Activated naive CD8-positive, alpha-beta T cell treated with anti-CD3 and anti-CD28 coated beads, Interleukin-2, amount 10 ng/mL, durations not matched to agents 7 days and 5 days (primary cell): ENCODE measurements around the gene TP53TG5. TPM values are rescaled to one million over a fixed set of nuclear protein-coding genes. Genes with fewer than 3 reads are reported as not detected.

ENCODE experiments used
- ATAC-seq: fragments of 150-1000 bp; cut with Tn5 transposase; one replicate; pipeline ENCODE4 v1.10.0; 2021; ENCODE audit warnings: low read depth, moderate library complexity
- POLR2A ChIA-PET: fragments of 350-600 bp; sonication (Branson Sonifier 250); formaldehyde crosslinking; loops from one replicate; lab custom pipeline; 2021; ENCODE audit warnings: antibody characterized with exemption; lab: Charles Lee
- DNase-seq: peaks from one replicate; pipeline ENCODE4 v3.0.0; 2021
- H3K27ac Mint-ChIP-seq: one replicate; pipeline ENCODE4 v1.8.0; 2022; ENCODE audit warnings: mild to moderate bottlenecking, mixed read lengths
- H3K27me3 Mint-ChIP-seq: one replicate; pipeline ENCODE4 v1.8.0; 2022; ENCODE audit warnings: mild to moderate bottlenecking, moderate library complexity, mixed read lengths
- H3K36me3 Mint-ChIP-seq: one replicate; pipeline ENCODE4 v1.8.0; 2021; ENCODE audit warnings: mild to moderate bottlenecking, mixed read lengths
- H3K4me1 Mint-ChIP-seq: one replicate; pipeline ENCODE4 v1.8.0; 2021; ENCODE audit warnings: mixed read lengths
- H3K4me3 Mint-ChIP-seq: one replicate; pipeline ENCODE4 v1.8.0; 2022; ENCODE audit warnings: mild to moderate bottlenecking, moderate library complexity, mixed read lengths
- H3K9me3 Mint-ChIP-seq: one replicate; pipeline ENCODE4 v1.8.0; 2021; ENCODE audit warnings: mixed read lengths
- total RNA-seq, 2 experiments: library from RNA; stranded (reverse); gene quantifications; one replicate each; pipeline ENCODE4 v1.2.3, GENCODE V29; 2021

TP53TG5 gene
- total RNA-seq, 2 experiments from 2014 or later = not detected

DNA sequence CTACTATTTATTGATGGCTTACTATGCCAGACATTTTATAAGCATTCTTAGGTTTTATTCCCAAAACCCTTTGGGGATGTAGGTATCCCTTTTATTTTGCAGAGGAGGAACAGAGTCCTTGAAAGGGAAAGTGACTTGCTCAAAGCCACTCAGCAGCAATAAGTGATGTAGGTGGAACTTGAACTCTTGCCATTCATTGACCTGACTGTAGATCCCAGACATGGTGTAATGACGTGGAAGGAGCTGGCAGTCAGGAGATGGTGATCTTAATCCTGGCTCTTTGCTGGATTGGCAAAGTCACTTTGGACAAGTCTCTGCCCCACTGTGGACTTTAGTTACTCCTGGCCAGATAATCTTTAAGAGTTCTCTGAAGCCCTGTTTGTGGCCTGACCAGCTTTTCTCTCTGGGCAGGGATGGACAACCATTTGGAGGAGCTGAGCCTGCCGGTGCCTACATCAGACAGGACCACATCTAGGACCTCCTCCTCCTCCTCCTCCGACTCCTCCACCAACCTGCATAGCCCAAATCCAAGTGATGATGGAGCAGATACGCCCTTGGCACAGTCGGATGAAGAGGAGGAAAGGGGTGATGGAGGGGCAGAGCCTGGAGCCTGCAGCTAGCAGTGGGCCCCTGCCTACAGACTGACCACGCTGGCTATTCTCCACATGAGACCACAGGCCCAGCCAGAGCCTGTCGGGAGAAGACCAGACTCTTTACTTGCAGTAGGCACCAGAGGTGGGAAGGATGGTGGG is 31.6 kb upstream of the TP53TG5 start:
- no peak overlapping the region for H3K4me3 Mint-ChIP-seq
- POLR2A ChIA-PET = interaction anchor here (1.3 kb wide), 1 partner anchor 35 kb away, joined by 3 read pairs; no protein-coding TSS in a partner anchor
- peaks cover 9% of the 10 kb centered on the region for H3K27me3 Mint-ChIP-seq
- DNase-seq = no peak
- peaks cover 2% of the 10 kb centered on the region for H3K36me3 Mint-ChIP-seq
- H3K4me1 Mint-ChIP-seq = peaks cover 9% of the 10 kb centered on the region
- H3K9me3 Mint-ChIP-seq = no peaks in the 10 kb centered on the region
- no peak for ATAC-seq
- no peak overlapping the region for H3K27ac Mint-ChIP-seq

- Mint-ChIP-seq H3K9me3 (no peaks in the 10 kb centered on the region), H3K4me3 (no peak overlapping the region), H3K27ac (no peak overlapping the region), H3K27me3 (peaks cover 15% of the 10 kb centered on the region), H3K4me1 (peaks cover 10% of the 10 kb centered on the region), H3K36me3 (peaks cover 2% of the 10 kb centered on the region)
- POLR2A ChIA-PET = no interaction called here
- DNase-seq = no peak
- no peak for ATAC-seq
Observed at GRCh38 chr20:45408646-45409213, 30.6 kb upstream of the TP53TG5 start.

- POLR2A ChIA-PET = interaction anchor here (1.2 to 2.8 kb wide), 3 partner anchors 8 to 34 kb away, joined by 3 to 23 read pairs (median 20); partner anchors contain the start of gene PIGT
- peaks cover 15% of the 10 kb centered on the region for H3K27me3 Mint-ChIP-seq
- H3K4me3 Mint-ChIP-seq = peak within 1 kb of the TSS; percentile 83
- H3K27ac Mint-ChIP-seq = no peak within 1 kb of the TSS
- H3K36me3 Mint-ChIP-seq = peaks cover 4% of the 10 kb centered on the region
- no peak for ATAC-seq
- peaks cover 10% of the 10 kb centered on the region for H3K4me1 Mint-ChIP-seq
- no peak for DNase-seq
- no peaks in the 10 kb centered on the region for H3K9me3 Mint-ChIP-seq
Observed at GRCh38 chr20:45407783-45408645, 29.9 kb upstream of the TP53TG5 start, which contains the start of gene DBNDD2. Gene DBNDD2, plus strand, starts transcription at chr20:45408289. Its CDS starts 179 bp downstream, at chr20:45408468.

DNA sequence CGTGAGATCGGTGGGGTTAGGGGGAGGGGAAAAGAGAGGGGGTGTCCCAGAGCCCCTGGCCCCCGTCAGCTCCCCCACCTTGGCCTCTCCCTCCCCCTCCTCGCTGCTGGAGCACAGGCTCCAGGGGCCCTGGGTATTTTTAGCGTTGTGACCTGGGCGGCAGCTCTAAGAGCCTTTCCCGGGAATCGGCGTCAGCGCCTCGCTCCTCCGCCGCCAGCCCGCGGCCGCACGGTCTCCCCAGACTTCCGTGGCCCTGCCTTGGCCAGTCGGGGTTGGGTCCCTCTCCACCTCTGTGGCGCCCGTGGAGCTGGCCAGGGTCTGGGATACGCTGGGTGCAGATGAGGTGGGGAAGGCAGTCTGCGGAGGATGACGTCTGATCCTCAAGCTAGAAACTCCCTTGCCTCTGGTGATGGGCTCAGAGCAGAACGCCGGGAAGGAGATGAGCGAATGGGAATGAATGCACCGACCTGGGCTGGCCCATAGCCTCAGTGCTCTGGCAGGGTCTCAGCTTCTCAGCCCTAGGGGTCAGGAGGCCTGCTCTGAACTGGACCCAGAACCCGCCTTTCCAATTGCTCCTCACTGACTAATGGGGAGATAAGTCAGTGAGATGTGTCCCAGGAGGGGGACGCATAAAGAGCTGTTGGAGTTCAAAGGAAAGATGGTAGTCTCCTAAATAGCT is 29.1 kb upstream of the TP53TG5 start:
- DNase-seq (peak; percentile 45), ATAC-seq (peak; percentile 11)
- peaks cover 10% of the 10 kb centered on the region for H3K4me1 Mint-ChIP-seq
- peaks cover 15% of the 10 kb centered on the region for H3K27me3 Mint-ChIP-seq
- H3K9me3 Mint-ChIP-seq = peaks cover 3% of the 10 kb centered on the region
- no peak overlapping the region for H3K27ac Mint-ChIP-seq
- peak overlapping the region; percentile 83 for H3K4me3 Mint-ChIP-seq
- POLR2A ChIA-PET = interaction anchor here (1.2 to 2.8 kb wide), 3 partner anchors 9 to 33 kb away, joined by 3 to 23 read pairs (median 20); partner anchors contain the start of gene PIGT
- H3K36me3 Mint-ChIP-seq = peaks cover 6% of the 10 kb centered on the region

- peak overlapping the region; percentile 83 for H3K4me3 Mint-ChIP-seq
- peaks cover 9% of the 10 kb centered on the region for H3K9me3 Mint-ChIP-seq
- peaks cover 10% of the 10 kb centered on the region for H3K4me1 Mint-ChIP-seq
- ATAC-seq (peak; percentile 62), DNase-seq (peak; percentile 63)
- POLR2A ChIA-PET = interaction anchor here (1.9 to 2.8 kb wide), 2 partner anchors 10 to 32 kb away, joined by 20 to 23 read pairs; partner anchors contain the start of gene PIGT
- H3K27ac Mint-ChIP-seq = peak overlapping the region; percentile 77
- peaks cover 15% of the 10 kb centered on the region for H3K27me3 Mint-ChIP-seq
- peaks cover 13% of the 10 kb centered on the region for H3K36me3 Mint-ChIP-seq
Observed at GRCh38 chr20:45406260-45407066, 28.3 kb upstream of the TP53TG5 start.

DNA sequence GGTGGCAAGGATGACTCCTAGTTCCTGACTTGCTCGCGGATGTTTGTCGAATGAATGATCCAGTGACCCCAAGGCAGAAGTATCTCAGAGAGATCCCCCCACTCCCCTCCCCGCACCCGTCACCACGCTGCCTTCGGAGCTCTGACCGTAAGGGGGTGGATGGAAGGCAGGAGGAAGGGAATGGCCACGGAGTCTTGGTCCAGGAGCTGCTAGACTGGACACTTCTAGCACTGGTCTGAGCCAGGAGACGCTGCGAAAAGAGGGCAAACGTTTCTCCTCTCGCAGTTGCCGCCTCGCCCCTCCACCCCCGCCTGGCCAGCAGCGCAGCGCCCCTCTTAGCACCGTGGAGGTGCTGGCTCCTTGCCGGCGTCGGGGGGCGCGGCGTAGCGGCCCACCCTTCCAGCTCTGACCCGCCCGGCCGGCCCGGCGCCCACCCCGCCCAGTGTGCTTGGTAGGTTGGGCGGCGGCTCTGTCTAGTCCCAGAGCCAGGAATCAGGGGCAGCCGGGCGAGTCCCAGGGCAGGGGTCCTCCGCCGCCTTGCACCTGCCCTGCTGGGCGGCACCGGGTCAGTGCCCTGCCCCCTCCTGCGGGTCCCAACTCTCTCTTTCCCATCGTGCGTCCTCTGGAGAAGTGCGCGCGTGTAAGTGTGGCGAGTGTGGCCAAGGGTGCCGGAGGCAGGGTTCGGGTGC is 27.6 kb upstream of the TP53TG5 start:
- Mint-ChIP-seq H3K36me3 (peaks cover 16% of the 10 kb centered on the region), H3K9me3 (peaks cover 12% of the 10 kb centered on the region), H3K4me1 (peaks cover 10% of the 10 kb centered on the region), H3K4me3 (peak overlapping the region; percentile 76), H3K27ac (peak overlapping the region; percentile 48), H3K27me3 (peaks cover 15% of the 10 kb centered on the region)
- DNase-seq = no peak
- POLR2A ChIA-PET = interaction anchor here (0.6 to 2.8 kb wide), 3 partner anchors 10 to 31 kb away, joined by 4 to 23 read pairs (median 20); partner anchors contain the start of gene PIGT
- ATAC-seq = peak; percentile 22

GRCh38 chr20:45404438-45404837 is 26.3 kb upstream of the TP53TG5 start:
- peaks cover 20% of the 10 kb centered on the region for H3K9me3 Mint-ChIP-seq
- POLR2A ChIA-PET = no interaction called here
- peaks cover 10% of the 10 kb centered on the region for H3K4me1 Mint-ChIP-seq
- H3K27me3 Mint-ChIP-seq = peaks cover 15% of the 10 kb centered on the region
- ATAC-seq (no peak), DNase-seq (no peak)
- H3K27ac Mint-ChIP-seq = peak overlapping the region; percentile 54
- H3K36me3 Mint-ChIP-seq = peaks cover 19% of the 10 kb centered on the region
- H3K4me3 Mint-ChIP-seq = peak overlapping the region; percentile 78

DNA sequence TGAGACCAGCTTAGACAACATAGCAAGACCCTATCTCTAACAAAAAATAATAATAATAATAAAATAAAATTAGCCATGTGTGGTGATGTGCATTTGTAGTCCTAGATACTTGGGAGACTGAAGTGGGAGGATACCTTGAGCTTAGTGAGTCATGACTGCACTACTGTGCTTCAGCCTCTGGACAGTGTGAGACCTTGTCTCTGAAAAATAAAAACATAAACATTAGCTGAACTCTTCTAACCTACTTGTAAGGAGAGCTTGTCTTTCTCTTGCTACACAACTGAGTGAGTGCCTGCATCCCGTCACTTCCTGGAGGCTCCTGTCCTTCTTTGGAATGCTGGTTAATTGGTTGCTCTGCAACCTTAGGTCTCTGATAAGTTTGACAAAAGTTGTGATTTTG is 24.8 kb upstream of the TP53TG5 start:
- Mint-ChIP-seq H3K27ac (no peak overlapping the region), H3K9me3 (peaks cover 22% of the 10 kb centered on the region), H3K27me3 (peaks cover 15% of the 10 kb centered on the region), H3K4me1 (peaks cover 10% of the 10 kb centered on the region), H3K4me3 (no peak overlapping the region), H3K36me3 (peaks cover 21% of the 10 kb centered on the region)
- ATAC-seq (no peak), DNase-seq (no peak)
- POLR2A ChIA-PET = no interaction called here

GRCh38 chr20:45400346-45401031 is 22.4 kb upstream of the TP53TG5 start:
- no peak for ATAC-seq
- POLR2A ChIA-PET = no interaction called here
- Mint-ChIP-seq H3K36me3 (peaks cover 21% of the 10 kb centered on the region), H3K4me3 (no peak overlapping the region), H3K27ac (no peak overlapping the region), H3K27me3 (peaks cover 13% of the 10 kb centered on the region), H3K4me1 (peaks cover 6% of the 10 kb centered on the region), H3K9me3 (peaks cover 22% of the 10 kb centered on the region)
- no peak for DNase-seq

DNA sequence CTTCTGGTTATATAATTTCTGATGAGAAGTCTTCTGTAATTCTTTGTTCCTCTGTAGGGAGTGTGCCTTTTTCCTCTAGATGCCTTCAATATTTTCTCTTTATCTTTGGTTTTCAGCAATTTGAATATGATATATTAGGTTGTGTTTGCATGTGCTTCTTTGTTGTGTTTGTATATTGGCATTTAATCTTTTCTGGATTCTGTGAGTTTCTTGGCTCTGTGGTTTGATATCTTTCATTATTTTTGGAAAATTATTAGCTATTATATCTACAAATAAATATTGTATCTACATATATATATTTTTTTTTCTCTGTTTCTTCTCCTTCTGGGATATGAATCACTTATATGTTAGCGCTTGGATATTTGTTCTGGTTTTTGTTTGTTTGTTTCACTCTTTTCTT is 20.9 kb upstream of the TP53TG5 start:
- POLR2A ChIA-PET = no interaction called here
- H3K4me3 Mint-ChIP-seq = no peak overlapping the region
- ATAC-seq (no peak), DNase-seq (no peak)
- H3K9me3 Mint-ChIP-seq = peaks cover 22% of the 10 kb centered on the region
- no peaks in the 10 kb centered on the region for H3K4me1 Mint-ChIP-seq
- H3K27me3 Mint-ChIP-seq = no peaks in the 10 kb centered on the region
- no peak overlapping the region for H3K27ac Mint-ChIP-seq
- H3K36me3 Mint-ChIP-seq = peaks cover 21% of the 10 kb centered on the region

- Mint-ChIP-seq H3K27me3 (peaks cover 4% of the 10 kb centered on the region), H3K36me3 (peaks cover 6% of the 10 kb centered on the region), H3K4me1 (no peaks in the 10 kb centered on the region), H3K9me3 (peaks cover 8% of the 10 kb centered on the region), H3K4me3 (no peak overlapping the region), H3K27ac (no peak overlapping the region)
- POLR2A ChIA-PET = no interaction called here
- ATAC-seq = no peak
- DNase-seq = no peak
Observed at GRCh38 chr20:45395114-45395415, 16.9 kb upstream of the TP53TG5 start.
